ENCODE results near the gene CACUL1. TPM values are rescaled to one million over a fixed set of nuclear protein-coding genes. Genes with fewer than 3 reads are reported as not detected.

CACUL1 gene
- total and polyA plus RNA-seq, 9 of the 15 experiments (the other 6 are each of a cell fraction or from before 2014, with no cell fraction given), result 4.5 to 17.1 (median 13.5) TPM

GRCh38 chr10:118754556-118755423, at the start of gene CACUL1 (continued):
- TF ChIP-seq E2F1 (CRISPR knock-in tag; IDR thresholded peaks at IDR 0.05), result peak; percentile 55; the same call in 1 of the 2 replicates
- TF ChIP-seq ZKSCAN1 (IDR thresholded peaks at IDR 0.05; ENCODE audit: low read depth, low read length), result no peak
- peak; percentile 99 for TF ChIP-seq BHLHE40 (IDR thresholded peaks at IDR 0.05; ENCODE audit: low read length)
- peak; percentile 86 for TF ChIP-seq HMGN3 (IDR thresholded peaks at IDR 0.05; ENCODE audit: borderline replicate concordance, extremely low read depth, insufficient read length, low read depth, low read length)
- peak; percentile 61 for TF ChIP-seq POLR2H (tag; IDR thresholded peaks at IDR 0.05; ENCODE audit: low read depth)
- peak; percentile 64; the same call in 1 of the 2 replicates for TF ChIP-seq MTA3 (IDR thresholded peaks at IDR 0.05; ENCODE audit: borderline replicate concordance)
- no peak for TF ChIP-seq ZNF41 (CRISPR knock-in tag; conservative IDR thresholded peaks at IDR 0.05)
- TF ChIP-seq GABPB1 (CRISPR knock-in tag; IDR thresholded peaks at IDR 0.05), result peak; percentile 28; the same call in 1 of the 2 replicates
- TF ChIP-seq SPI1 (IDR thresholded peaks at IDR 0.05; ENCODE audit: borderline replicate concordance, low read depth, low read length), result no peak
- peak; percentile 35 for TF ChIP-seq EP400 (IDR thresholded peaks at IDR 0.05)
- no peak for TF ChIP-seq BRD9 (IDR thresholded peaks at IDR 0.05; ENCODE audit: low read depth, partially characterized antibody)
- peak; percentile 79 for TF ChIP-seq PCBP1 (IDR thresholded peaks at IDR 0.05; ENCODE audit: low read depth, low read length, poor library complexity, severe bottlenecking)
- TF ChIP-seq CHD1 (IDR thresholded peaks at IDR 0.05; ENCODE audit: low read length), result peak; percentile 58
- peak; percentile 94 for TF ChIP-seq TOE1 (IDR thresholded peaks at IDR 0.05; ENCODE audit: borderline replicate concordance)
- TF ChIP-seq TOE1 (CRISPR knock-in tag; IDR thresholded peaks at IDR 0.05; ENCODE audit: borderline replicate concordance, low read depth), result no peak
- TF ChIP-seq POLR2AphosphoS5 (IDR thresholded peaks at IDR 0.05; ENCODE audit: control insufficient read depth, insufficient read depth, low read depth, low read length), result 0 out of 2 replicates have a peak, but pooled peaks have one; percentile 13
- TF ChIP-seq TFE3 (CRISPR knock-in tag; IDR thresholded peaks at IDR 0.05), result peak; percentile 96
- peak; percentile 83 for TF ChIP-seq TAF1 (IDR thresholded peaks at IDR 0.05; ENCODE audit: control insufficient read depth, extremely low read depth, insufficient read depth, low read length, severe bottlenecking)
- no peak for TF ChIP-seq SIRT6 (IDR thresholded peaks at IDR 0.05; ENCODE audit: low read depth, low read length)
- TF ChIP-seq FOXK2 (conservative IDR thresholded peaks at IDR 0.05 in 1 of 2, IDR thresholded peaks at IDR 0.05 in 1 of 2; ENCODE audit: low read depth in 2 of 2), result peak in 1 of 2 experiments; percentile 55; a peak in 2 of 4 replicates
- no peak for TF ChIP-seq PHF20 (IDR thresholded peaks at IDR 0.05; ENCODE audit: partially characterized antibody)
- peak; percentile 77 for TF ChIP-seq KDM5B (IDR thresholded peaks at IDR 0.05; ENCODE audit: insufficient replicate concordance, low read depth, low read length)
- TF ChIP-seq TAF7 (tag; IDR thresholded peaks at IDR 0.05), result peak; percentile 73
- peak; percentile 13; the same call in 1 of the 2 replicates for TF ChIP-seq SIN3B (IDR thresholded peaks at IDR 0.05; ENCODE audit: low read depth)

All from K562 (cell line).